Right ventricle myocardium inferior (tissue), 1 donor: Measurements from ENCODE around the gene GLCE. TPM values are rescaled to one million over a fixed set of nuclear protein-coding genes. Genes with fewer than 3 reads are reported as not detected.
A peak's percentile ranks its signal among the peaks of the same experiment; 100 is the strongest.

Experiments
- ATAC-seq: fragments of 200-7000 bp; cut with Tn5 transposase; one replicate; pipeline ENCODE4 v1.9.1; 2020; ENCODE audit warnings: mild to moderate bottlenecking, moderate library complexity
- DNase-seq: peaks from one replicate; pipeline ENCODE4 v3.0.0; 2021; ENCODE audit errors: missing footprints
- intact Hi-C: fragments of 100-400 bp; cut with DNase I; formaldehyde crosslinking; loops from one replicate; pipeline ENCODE4 v1.11.0; 2022
- total RNA-seq: library from RNA; stranded (reverse); fragmentation: NEBNext Ultra II Directional; extraction: Animal tissue kit (Norgen Biotek cat#: 25700); gene quantifications from one replicate; pipeline ENCODE4 v1.2.1, GENCODE V29; 2021
- donor health status: DM: no; HTN: yes; CAD: no; lungs with severe emphysema.

The GLCE gene
- total RNA-seq, 1 donor from 2014 or later: 8.9 TPM

DNA sequence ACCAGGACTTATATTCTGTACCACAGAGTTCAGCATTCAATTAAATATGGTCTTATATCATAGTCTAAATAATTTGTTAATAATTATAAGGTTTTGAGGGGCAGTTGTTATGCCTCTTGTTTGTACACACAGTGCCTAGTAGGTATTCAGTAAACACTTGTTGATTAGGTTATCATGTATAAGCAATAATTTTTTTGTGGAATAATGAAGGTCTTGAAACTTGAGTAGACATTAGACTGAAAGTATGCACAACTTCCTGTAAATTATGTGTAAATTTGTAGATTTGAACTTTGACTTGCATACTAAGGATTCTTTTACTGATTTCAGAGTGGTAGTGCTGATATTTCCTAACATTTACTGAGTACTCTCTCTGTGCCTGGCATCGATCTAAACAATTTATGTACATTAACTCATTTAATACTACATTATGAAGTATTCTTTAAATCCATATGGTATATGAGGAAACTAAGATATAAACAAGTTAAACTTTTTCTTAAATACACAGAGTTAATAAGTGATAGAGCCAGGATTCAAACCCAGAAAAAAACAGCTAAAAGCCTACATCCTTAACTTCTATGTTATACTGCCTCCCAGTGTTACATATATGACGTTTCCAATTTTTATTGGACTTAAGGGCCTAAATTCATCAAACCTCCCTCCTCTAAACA lies 65.1 kb downstream of the GLCE start:
- ATAC-seq (no peak), DNase-seq (no peak)
- intact Hi-C loops: loop anchor here (1.0 to 5.0 kb wide), 2 partner anchors 166 to 167 kb away; no protein-coding TSS in a partner anchor

DNA sequence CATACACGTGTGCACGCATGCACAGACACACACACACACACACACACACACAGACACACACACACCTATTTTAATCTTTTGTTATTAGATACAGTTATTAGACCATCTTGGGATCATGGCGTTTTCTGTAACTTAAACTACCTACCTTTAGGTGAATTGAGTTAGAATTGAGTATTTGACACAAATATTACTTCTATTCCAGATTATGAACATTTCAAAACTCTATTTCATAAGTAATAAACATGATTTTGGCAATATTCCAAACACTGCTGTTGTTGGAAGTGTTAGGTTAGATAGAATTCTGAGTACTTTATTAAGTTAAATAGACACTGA lies 65.6 kb downstream of the GLCE start:
- intact Hi-C loops: loop anchor here (5.0 kb wide), 1 partner anchor 166 kb away; no protein-coding TSS in a partner anchor

DNA sequence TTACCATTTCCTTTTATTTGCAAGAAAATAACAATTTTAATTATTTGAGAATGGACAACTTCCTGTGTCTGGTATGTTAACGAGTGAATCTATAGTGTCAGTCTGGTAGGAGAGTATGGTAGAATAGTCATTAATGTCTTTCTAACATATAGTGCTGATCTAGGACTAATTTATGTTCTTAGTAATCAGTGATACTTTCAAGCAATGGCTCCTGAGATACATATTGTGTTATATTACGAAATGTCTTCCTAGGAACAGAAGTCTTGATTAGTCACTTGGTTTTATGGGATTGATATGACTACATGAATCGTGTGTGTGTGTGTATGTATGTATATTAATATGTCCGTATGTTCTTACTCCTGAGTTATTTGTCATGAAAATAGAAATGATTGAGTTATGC lies 71.7 kb downstream of the GLCE start:
- DNase-seq: no peak
- intact Hi-C loops: no loop called here
- no peak for ATAC-seq

More for the DNA sequence above, 65.6 kb downstream of the GLCE start:
- ATAC-seq: no peak
- no peak for DNase-seq

DNA sequence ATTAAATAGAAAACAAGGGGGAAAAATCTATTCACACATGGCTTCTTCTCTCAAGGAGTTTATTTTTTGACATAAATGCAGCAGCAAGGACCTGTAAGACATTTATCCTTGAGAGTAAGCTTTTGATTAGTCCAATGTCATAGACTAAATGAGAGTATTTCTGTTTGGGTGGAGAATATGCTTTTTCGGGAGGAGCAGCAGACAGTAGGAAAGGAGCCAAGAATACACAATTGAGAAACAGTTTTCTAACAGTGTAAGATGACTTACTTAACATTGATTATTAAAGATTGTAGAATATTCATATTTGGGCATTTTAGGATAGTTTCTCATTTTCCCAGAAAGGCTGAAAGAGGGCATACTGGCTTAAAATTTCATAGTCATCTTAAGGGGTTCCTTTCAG lies 72.3 kb downstream of the GLCE start:
- DNase-seq (no peak), ATAC-seq (no peak)
- intact Hi-C loops: no loop called here

DNA sequence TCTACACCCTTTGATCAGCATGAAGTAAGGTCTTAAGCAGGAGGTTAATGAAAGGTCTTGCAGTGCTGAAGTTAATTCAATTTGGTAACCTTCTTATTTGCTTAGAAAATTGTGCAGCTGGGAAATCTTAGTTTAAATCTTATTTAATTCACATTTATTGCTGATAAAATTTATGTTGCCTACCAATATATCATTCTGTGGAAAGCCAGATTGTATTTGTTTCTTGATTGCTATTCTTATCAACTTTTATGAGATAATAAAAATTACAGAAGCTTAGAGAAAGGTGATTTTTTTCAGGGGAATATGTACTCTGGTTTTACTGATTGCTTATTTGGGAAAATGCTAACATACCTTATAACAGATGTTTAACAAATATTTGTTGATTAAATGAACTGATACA lies 74.2 kb downstream of the GLCE start:
- intact Hi-C loops: no loop called here
- no peak for DNase-seq
- no peak for ATAC-seq

DNA sequence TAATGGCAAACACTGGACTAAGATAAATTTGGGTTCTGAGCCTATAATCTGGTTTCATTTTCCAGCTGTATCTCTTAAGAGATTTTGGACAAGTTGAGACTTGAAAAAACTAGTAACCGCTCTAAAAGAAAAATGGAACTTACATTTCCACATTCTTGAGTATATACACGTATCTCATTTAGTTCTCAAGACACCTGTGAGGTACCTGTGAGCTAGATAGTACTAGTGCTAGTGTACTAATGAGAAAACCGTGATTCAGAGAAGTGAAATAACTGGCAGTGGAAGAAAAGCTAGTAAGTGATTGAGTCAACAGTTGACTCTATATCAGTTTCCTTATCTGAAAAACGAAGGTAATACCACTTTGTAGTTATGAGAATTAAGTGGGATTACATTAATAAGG lies 76.1 kb downstream of the GLCE start:
- DNase-seq (no peak), ATAC-seq (no peak)
- intact Hi-C loops: no loop called here

GRCh38 chr15:69237718-69238117 lies 77.3 kb downstream of the GLCE start:
- DNase-seq: no peak
- ATAC-seq: no peak
- intact Hi-C loops: no loop called here

GRCh38 chr15:69244798-69245197 lies 84.4 kb downstream of the GLCE start:
- intact Hi-C loops: no loop called here
- DNase-seq (no peak), ATAC-seq (no peak)

- ATAC-seq (no peak), DNase-seq (no peak)
- intact Hi-C loops: no loop called here
These were observed 92.7 kb downstream of the GLCE start for GRCh38 chr15:69253156-69253555.

- intact Hi-C loops: loop anchor here (1.0 to 5.0 kb wide), 3 partner anchors 103 to 206 kb away; partner anchors contain the start of gene GLCE
- no peak for ATAC-seq
- no peak for DNase-seq
These were observed 105.0 kb downstream of the GLCE start for GRCh38 chr15:69265347-69265955.

- DNase-seq (no peak), ATAC-seq (no peak)
- intact Hi-C loops: no loop called here
These were observed 110.8 kb downstream of the GLCE start for GRCh38 chr15:69271217-69271616.

- intact Hi-C loops: no loop called here
- DNase-seq (no peak), ATAC-seq (no peak)
These were observed 111.7 kb downstream of the GLCE start for GRCh38 chr15:69272139-69272538.

DNA sequence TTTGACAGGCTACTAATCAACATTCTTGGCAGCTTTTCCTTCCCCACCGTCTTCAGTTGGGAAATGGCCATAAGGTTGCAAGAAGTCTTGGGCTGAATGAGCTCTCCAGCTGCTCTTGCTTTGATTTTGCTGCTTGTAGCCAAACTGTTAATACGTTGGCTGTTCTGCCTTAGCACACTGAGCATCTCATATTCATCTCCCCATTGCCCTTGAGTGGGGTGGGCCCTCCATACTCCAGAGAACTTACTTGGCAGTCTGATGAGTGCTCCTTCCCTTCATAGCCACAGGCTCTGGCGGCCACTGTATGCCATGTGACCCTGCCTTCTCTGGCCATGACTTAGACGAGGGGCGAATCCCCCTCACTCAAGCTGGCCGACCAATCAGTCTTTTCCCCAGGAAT lies 112.5 kb downstream of the GLCE start:
- no peak for DNase-seq
- ATAC-seq: no peak
- intact Hi-C loops: no loop called here

GRCh38 chr15:69275074-69275670 lies 114.7 kb downstream of the GLCE start:
- DNase-seq: no peak
- intact Hi-C loops: no loop called here
- peak; percentile 61 for ATAC-seq

- ATAC-seq (no peak), DNase-seq (no peak)
- intact Hi-C loops: no loop called here
These were observed 115.6 kb downstream of the GLCE start for GRCh38 chr15:69275933-69276560.

DNA sequence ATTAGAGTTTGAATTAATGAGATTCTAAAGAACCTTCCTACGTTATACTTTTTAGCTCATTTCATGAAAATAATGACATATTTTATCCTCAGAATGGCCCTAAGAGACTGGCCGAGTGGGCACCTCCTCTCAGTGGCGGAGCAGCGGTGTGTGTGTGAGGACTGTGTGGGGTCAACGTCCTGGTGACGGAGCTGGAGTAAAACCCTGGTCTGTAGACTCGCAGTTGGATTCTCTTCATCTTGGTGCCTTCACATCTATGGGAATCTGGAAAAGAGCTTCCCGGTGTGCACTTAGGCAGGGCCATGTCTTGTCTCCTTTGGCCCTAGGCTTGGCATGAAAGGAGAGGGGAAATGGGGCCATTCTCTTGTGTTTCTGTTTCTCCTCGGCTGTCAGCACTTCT lies 116.9 kb downstream of the GLCE start:
- ATAC-seq: no peak
- intact Hi-C loops: no loop called here
- DNase-seq: no peak

- intact Hi-C loops: no loop called here
- ATAC-seq: no peak
These were observed 119.2 kb downstream of the GLCE start for GRCh38 chr15:69279636-69280035.

DNA sequence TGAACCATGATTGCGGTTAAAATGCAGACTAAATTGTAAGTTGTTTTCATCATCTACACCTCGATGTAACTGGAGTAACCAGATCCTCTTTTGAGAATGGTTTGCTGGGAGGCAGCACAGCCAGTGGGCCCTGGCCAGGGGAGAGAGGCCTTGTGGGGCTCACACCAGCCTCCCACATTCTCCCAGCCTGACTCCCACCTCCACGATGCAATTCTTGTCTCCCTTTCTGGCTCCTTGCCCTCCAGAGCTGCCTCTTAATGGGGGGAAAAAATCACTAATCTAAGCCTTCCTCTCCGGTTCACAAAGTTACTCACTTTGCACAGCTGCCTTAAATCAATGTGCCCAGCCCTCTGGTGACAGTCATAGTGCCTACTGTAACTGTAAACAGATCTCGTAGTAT lies 120.3 kb downstream of the GLCE start:
- DNase-seq (no peak), ATAC-seq (no peak)
- intact Hi-C loops: no loop called here

More at GRCh38 chr15:69279636-69280035, 119.2 kb downstream of the GLCE start:
- no peak for DNase-seq

DNA sequence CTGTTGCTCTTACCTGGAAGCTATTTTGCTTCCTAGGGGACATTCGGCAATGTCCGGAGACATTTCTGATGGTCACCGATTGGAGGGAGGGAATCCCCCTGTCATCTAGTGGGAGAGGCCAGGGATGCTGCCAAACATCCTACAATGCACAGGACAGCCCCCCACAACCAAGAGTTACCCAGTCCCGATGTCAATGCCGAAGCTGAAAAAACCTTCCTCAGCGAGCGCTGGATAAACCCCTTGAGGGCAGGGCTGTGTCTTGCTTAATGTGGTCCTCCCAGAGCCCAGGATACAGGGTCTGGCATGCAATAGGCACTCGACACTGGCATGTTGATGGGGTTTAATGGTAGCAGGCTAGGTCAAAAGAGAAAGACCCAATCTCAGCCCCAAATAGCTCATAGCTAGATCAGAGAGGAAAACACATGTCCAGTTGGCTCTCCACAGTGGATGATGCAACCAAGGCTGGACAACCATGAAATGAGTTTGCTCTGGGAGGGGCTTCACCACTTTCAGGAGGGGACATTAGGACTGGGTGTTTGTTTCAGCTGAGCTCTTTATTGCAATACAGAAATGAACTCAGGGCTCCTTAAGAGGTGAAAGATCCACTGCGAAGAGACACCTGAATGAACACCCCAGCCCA lies 121.8 kb downstream of the GLCE start:
- DNase-seq (no peak), ATAC-seq (no peak)
- intact Hi-C loops: no loop called here
